Measurements from ENCODE around the gene DNAJC2.
A peak's percentile ranks its signal among the peaks of the same experiment; 100 is the strongest.
"Not testable (repeated sequence)": the region's sequence is repeated elsewhere in the genome, so short reads cannot be mapped to it uniquely, and the experiment has no call there.

Gene DNAJC2

GRCh38 chr7:103292122-103292521 is 52.4 kb downstream of the DNAJC2 start:
- H3K4me3 ChIP-seq (IDR thresholded peaks at IDR 0.05; ENCODE audit: insufficient read depth, low read depth, low read length), result no peak overlapping the region
- H3K36me3 ChIP-seq (ENCODE audit: insufficient read depth), result no peaks in the 10 kb centered on the region
- TF ChIP-seq CTCF (conservative IDR thresholded peaks at IDR 0.05; ENCODE audit: low read depth, low read length), result no peak
- H3K4me1 ChIP-seq (ENCODE audit: low read depth, poor library complexity, severe bottlenecking), result peaks cover 9% of the 10 kb centered on the region
- H3K4me2 ChIP-seq, result no peak overlapping the region
- no peak overlapping the region for H3K27ac ChIP-seq
- H3K27me3 ChIP-seq (ENCODE audit: insufficient read depth, low read depth), result no peaks in the 10 kb centered on the region
- no peak overlapping the region for H2AFZ ChIP-seq (ENCODE audit: low read depth)
- H3K9ac ChIP-seq, result no peak overlapping the region
- no peaks in the 10 kb centered on the region for H3K79me2 ChIP-seq (ENCODE audit: insufficient read depth, low read depth)
- H4K20me1 ChIP-seq (ENCODE audit: insufficient read depth), result no peaks in the 10 kb centered on the region

GRCh38 chr7:103282802-103283427 is 61.7 kb downstream of the DNAJC2 start:
- H3K4me1 ChIP-seq (ENCODE audit: low read depth, poor library complexity, severe bottlenecking), result peaks cover 15% of the 10 kb centered on the region
- not testable (repeated sequence) for H3K36me3 ChIP-seq (ENCODE audit: insufficient read depth); H3K9ac ChIP-seq; H3K4me2 ChIP-seq; H3K27ac ChIP-seq; H3K4me3 ChIP-seq (IDR thresholded peaks at IDR 0.05; ENCODE audit: insufficient read depth, low read depth, low read length); H3K79me2 ChIP-seq (ENCODE audit: insufficient read depth, low read depth); H3K27me3 ChIP-seq (ENCODE audit: insufficient read depth, low read depth); H4K20me1 ChIP-seq (ENCODE audit: insufficient read depth); H2AFZ ChIP-seq (ENCODE audit: low read depth)
- peak; percentile 34; the same call in 1 of the 2 replicates for TF ChIP-seq CTCF (conservative IDR thresholded peaks at IDR 0.05; ENCODE audit: low read depth, low read length)

GRCh38 chr7:103280803-103281155 is 63.8 kb downstream of the DNAJC2 start:
- H3K27ac ChIP-seq, result peak overlapping the region; percentile 64; the same call in 1 of the 2 replicates
- not testable (repeated sequence) for H3K27me3 ChIP-seq (ENCODE audit: insufficient read depth, low read depth); H3K79me2 ChIP-seq (ENCODE audit: insufficient read depth, low read depth); H4K20me1 ChIP-seq (ENCODE audit: insufficient read depth); H3K36me3 ChIP-seq (ENCODE audit: insufficient read depth); H3K4me3 ChIP-seq (IDR thresholded peaks at IDR 0.05; ENCODE audit: insufficient read depth, low read depth, low read length)
- H2AFZ ChIP-seq (ENCODE audit: low read depth), result peak overlapping the region; percentile 100
- H3K4me1 ChIP-seq (ENCODE audit: low read depth, poor library complexity, severe bottlenecking), result peaks cover 37% of the 10 kb centered on the region
- H3K9ac ChIP-seq, result peak overlapping the region; percentile 93
- peak overlapping the region; percentile 95 for H3K4me2 ChIP-seq

GRCh38 chr7:103279963-103280802 is 64.4 kb downstream of the DNAJC2 start:
- H4K20me1 ChIP-seq (ENCODE audit: insufficient read depth); H3K79me2 ChIP-seq (ENCODE audit: insufficient read depth, low read depth); H3K27me3 ChIP-seq (ENCODE audit: insufficient read depth, low read depth); H3K36me3 ChIP-seq (ENCODE audit: insufficient read depth): not testable (repeated sequence)
- peak overlapping the region; percentile 95 for H3K4me2 ChIP-seq
- peaks cover 39% of the 10 kb centered on the region for H3K4me1 ChIP-seq (ENCODE audit: low read depth, poor library complexity, severe bottlenecking)
- peak overlapping the region; percentile 100 for H2AFZ ChIP-seq (ENCODE audit: low read depth)
- H3K4me3 ChIP-seq (IDR thresholded peaks at IDR 0.05; ENCODE audit: insufficient read depth, low read depth, low read length), result peak overlapping the region; percentile 30
- H3K27ac ChIP-seq, result peak overlapping the region; percentile 64
- H3K9ac ChIP-seq, result peak overlapping the region; percentile 93

- not testable (repeated sequence) for H3K27me3 ChIP-seq (ENCODE audit: insufficient read depth, low read depth); H3K36me3 ChIP-seq (ENCODE audit: insufficient read depth); H3K79me2 ChIP-seq (ENCODE audit: insufficient read depth, low read depth); H4K20me1 ChIP-seq (ENCODE audit: insufficient read depth)
- Histone ChIP-seq H3K27ac (peak overlapping the region; percentile 64), H2AFZ (ENCODE audit: low read depth) (peak overlapping the region; percentile 100), H3K9ac (peak overlapping the region; percentile 93), H3K4me3 (IDR thresholded peaks at IDR 0.05; ENCODE audit: insufficient read depth, low read depth, low read length) (peak overlapping the region; percentile 30), H3K4me1 (ENCODE audit: low read depth, poor library complexity, severe bottlenecking) (peaks cover 39% of the 10 kb centered on the region), H3K4me2 (peak overlapping the region; percentile 95)
Observed at GRCh38 chr7:103279636-103279962, 65.0 kb downstream of the DNAJC2 start.

- not testable (repeated sequence) for H3K36me3 ChIP-seq (ENCODE audit: insufficient read depth)
Observed at GRCh38 chr7:103278195-103278594, 66.4 kb downstream of the DNAJC2 start.

GRCh38 chr7:103274867-103275266 is 69.7 kb downstream of the DNAJC2 start:
- not testable (repeated sequence) for H3K9ac ChIP-seq; H3K27ac ChIP-seq; H3K79me2 ChIP-seq (ENCODE audit: insufficient read depth, low read depth); H3K4me2 ChIP-seq; H3K36me3 ChIP-seq (ENCODE audit: insufficient read depth); H3K27me3 ChIP-seq (ENCODE audit: insufficient read depth, low read depth); H4K20me1 ChIP-seq (ENCODE audit: insufficient read depth); H2AFZ ChIP-seq (ENCODE audit: low read depth); H3K4me3 ChIP-seq (IDR thresholded peaks at IDR 0.05; ENCODE audit: insufficient read depth, low read depth, low read length)
- H3K4me1 ChIP-seq (ENCODE audit: low read depth, poor library complexity, severe bottlenecking), result peaks cover 37% of the 10 kb centered on the region

More at GRCh38 chr7:103278195-103278594, 66.4 kb downstream of the DNAJC2 start:
- not testable (repeated sequence) for H4K20me1 ChIP-seq (ENCODE audit: insufficient read depth); H3K9ac ChIP-seq; H3K4me3 ChIP-seq (IDR thresholded peaks at IDR 0.05; ENCODE audit: insufficient read depth, low read depth, low read length); H3K27me3 ChIP-seq (ENCODE audit: insufficient read depth, low read depth); H2AFZ ChIP-seq (ENCODE audit: low read depth); H3K79me2 ChIP-seq (ENCODE audit: insufficient read depth, low read depth); H3K27ac ChIP-seq
- Histone ChIP-seq H3K4me2 (peak overlapping the region; percentile 21; the same call in 1 of the 2 replicates), H3K4me1 (ENCODE audit: low read depth, poor library complexity, severe bottlenecking) (peaks cover 39% of the 10 kb centered on the region)

- not testable (repeated sequence) for H4K20me1 ChIP-seq (ENCODE audit: insufficient read depth); H3K79me2 ChIP-seq (ENCODE audit: insufficient read depth, low read depth); H3K4me2 ChIP-seq; H2AFZ ChIP-seq (ENCODE audit: low read depth); H3K27me3 ChIP-seq (ENCODE audit: insufficient read depth, low read depth); H3K4me3 ChIP-seq (IDR thresholded peaks at IDR 0.05; ENCODE audit: insufficient read depth, low read depth, low read length); H3K36me3 ChIP-seq (ENCODE audit: insufficient read depth); H3K27ac ChIP-seq; H3K9ac ChIP-seq
- H3K4me1 ChIP-seq (ENCODE audit: low read depth, poor library complexity, severe bottlenecking), result peaks cover 28% of the 10 kb centered on the region
Observed at GRCh38 chr7:103273374-103273773, 71.2 kb downstream of the DNAJC2 start.

Data from KMS-11 (cell line).